NB4 (cell line): ENCODE data around the gene SERGEF.

Source experiments
- CTCF ChIP-seq: IDR thresholded peaks from one replicate; pipeline ENCODE4 v1.5.1; 2012; ENCODE audit warnings: low read depth, low read length
- MYC ChIP-seq: IDR thresholded peaks from 2 replicates; pipeline ENCODE4 v1.6.1; 2011; ENCODE audit warnings: low read depth, low read length
- POLR2A ChIP-seq: IDR thresholded peaks from 2 replicates; pipeline ENCODE4 v1.6.1; 2011; ENCODE audit warnings: mild to moderate bottlenecking; ENCODE audit not compliant: insufficient read length; ENCODE audit errors: extremely low read depth

- TF ChIP-seq POLR2A = no peak
- TF ChIP-seq CTCF = no peak
- no peak for TF ChIP-seq MYC
These were observed 270.8 kb downstream of the SERGEF start for GRCh38 chr11:17742019-17742418.
